ENCODE results near the gene BCKDHB.

Gene BCKDHB

DNA sequence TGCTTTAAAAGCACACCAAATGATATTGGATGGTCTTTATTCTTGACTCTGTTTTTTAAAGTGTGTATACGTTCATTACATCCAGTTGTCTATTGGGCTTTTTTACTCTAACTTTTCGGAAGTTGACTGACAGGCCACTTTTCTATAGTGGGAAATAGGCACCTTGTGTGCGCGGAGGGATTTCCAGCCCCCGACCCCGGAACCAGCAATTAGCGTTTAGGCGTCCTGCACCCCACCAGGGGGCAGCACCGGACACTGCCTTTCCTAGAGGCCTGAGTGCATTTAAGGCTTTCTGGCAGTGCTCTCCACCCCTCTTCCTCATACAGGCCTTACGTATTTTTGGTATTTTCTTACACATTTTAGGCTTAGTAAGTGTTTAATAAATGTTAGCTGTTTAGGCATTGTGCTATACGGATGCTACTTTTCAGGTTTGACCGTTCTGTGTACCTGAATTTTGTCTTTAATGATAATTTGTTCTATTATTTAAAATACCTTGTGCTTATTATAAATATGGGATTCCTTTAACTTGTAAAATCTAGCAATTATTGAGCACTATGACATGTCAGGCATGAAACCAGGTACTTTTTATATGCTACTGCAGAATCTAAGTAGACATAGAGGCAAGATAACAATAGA lies 231.8 kb downstream of the BCKDHB start:
- DNase-seq: peak; percentile 60

DNA sequence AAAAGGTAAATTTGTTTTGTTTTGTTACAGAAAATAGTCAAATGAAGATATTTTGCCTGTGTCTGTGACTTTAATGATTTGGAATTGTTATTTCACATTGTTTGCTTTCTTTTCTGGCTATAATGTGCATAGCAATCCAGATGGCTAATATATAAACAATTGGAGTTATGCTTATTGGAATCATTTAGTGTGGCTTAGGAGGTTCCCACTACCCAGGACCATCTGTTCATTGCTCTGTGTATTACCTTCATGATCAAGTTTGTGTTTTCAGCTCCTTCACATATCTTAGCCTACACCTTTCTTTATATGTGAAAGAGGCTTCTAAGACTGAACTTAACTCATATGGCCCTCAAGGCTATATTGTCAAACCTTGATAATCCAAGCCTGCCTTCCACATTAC lies 232.9 kb downstream of the BCKDHB start:
- no peak for DNase-seq

DNA sequence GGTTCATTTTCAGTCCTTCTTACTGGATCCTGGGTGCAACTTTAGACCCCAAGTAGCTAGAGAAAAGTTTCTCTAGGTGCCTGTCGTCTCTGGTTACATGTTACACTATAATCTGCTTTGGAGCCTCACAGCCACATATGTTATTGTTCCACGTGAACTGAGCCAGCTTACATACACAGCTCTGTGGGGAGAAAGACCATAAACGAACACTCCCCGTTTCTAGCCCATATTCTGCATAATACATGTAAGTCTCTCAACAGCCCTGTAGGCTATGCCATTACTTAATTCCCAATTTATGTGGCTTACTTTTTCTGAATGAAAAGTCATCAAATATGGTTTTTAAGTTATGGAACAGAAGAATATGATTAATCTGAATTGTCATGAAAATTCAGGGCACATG lies 233.8 kb downstream of the BCKDHB start:
- no peak for DNase-seq

DNA sequence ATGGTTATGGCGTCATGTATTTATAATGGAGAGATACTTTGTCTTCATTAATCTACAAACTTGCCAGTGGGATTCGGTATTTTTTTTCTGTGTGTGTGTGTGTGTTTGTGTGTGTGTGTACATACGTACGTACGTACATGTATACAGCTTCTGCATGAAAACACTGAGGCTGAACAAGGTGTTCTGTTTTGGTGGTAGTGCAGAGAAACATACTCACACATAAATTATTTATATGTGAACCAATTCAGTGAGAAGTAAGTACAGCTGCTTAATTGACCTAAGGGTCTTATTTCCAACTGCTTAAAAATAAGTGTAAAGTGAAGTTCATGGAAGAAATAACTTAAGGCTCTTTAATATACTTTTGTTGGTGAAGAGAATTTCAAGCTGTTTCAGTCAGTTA lies 234.2 kb downstream of the BCKDHB start:
- no peak for DNase-seq

DNA sequence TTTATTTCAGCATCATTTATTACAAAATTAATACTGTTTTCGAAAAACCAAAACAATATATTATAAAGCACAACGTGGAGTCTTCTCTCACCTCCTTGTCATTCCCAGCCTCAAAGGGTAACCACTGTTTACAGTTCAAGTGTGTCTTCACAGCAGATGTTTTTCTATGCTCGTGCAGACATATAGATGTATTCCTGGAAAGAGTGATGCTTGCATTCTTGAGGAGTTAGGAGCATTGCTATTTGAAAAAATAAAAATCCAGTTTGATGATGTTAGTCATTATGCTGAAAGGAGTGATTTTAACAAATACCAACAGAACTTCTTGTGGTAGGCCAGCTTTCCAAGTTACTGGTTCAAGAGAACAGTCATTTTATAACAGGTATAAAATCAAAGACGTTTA lies 234.9 kb downstream of the BCKDHB start:
- no peak for DNase-seq

DNA sequence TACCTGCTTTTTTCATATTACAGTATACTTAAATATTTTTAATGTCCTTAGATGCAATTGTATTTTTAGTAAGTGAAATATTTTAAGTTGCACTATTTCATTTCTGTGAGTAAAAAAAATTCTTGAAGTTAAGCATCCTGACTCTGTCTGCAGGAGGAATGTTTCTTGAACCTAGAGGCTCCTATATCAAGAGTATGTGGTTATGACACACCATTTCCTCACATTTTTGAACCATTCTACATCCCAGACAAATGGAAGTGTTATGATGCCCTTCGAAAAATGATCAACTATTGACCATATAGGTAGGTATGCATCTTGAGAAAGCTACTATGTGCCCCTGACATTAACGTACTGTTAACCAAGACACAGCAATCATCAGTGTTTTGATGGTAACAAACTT lies 237.0 kb downstream of the BCKDHB start:
- no peak for DNase-seq

DNA sequence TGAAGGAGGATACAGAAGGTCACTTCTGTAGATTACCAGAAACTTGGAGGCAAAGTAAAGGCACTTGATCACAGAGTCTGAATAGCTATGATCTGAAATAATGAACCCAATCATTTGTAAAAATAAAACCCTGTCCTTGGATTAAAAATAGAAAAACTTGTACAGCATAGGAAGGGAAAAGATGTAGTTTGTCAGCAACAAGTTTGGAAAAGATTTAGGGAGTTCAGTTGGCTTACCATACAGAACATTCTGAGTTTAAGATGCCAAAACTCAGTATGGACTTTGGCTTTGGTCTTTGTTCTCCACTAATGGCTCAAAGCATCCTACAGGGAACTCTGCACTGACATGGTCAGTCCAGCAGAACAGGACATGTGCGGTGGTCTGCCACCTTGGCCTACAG lies 240.6 kb downstream of the BCKDHB start:
- no peak for DNase-seq

DNA sequence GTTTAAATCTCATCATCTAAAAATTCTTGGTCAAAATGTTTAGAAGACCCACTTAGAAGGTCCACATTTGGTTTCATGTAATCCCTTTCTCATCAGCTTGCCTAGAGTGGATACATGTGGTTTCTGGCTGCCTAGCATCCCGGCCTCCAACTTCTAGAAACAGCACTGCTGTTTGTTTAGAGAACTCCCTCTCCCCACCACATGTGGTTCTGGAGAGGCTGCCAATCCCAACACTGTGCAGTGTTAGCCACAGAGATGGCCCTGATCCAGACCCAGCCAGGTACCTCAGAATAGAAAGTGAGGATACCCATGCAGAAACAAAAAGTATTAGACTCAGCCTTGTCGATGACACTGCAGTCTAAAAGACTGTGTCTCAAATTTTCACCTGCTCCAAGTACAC lies 241.8 kb downstream of the BCKDHB start:
- DNase-seq: no peak

DNA sequence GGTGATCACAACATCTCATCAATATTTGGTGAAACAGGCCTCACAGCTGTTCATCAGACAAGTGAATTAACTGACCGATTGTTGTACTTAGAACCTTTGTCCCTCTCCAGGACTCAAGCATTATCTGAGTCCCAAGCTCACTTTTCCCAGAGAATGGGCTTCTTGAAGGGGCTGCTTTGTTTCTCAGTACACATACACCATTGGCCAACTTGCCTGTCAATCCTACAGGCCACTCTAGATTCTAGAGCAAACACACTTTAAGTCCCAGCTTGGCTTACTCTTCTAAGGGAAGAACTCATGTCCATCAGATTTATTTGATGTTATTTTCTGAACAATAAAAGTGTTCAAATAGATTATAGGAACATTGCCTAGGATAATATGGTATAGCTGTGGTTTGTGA lies 249.5 kb downstream of the BCKDHB start:
- no peak for DNase-seq

DNA sequence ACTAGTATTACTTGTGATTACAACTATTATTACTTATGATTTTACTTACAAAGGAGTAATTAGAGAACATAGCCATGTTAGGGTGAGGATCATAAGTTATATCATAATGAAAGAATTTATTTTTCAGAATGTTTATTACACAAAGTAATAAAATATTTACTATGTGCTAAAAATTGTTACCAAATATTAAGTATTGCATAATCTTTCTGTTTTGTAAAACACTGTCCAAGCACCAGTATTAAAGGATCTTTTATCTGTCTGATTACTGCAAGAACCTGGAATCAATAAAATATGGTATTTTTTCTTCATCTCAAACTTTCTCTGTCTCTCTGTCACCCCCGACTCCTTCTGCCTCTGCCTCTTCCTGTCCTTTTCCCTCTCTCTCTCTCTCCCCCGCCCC lies 250.1 kb downstream of the BCKDHB start:
- no peak for DNase-seq

DNA sequence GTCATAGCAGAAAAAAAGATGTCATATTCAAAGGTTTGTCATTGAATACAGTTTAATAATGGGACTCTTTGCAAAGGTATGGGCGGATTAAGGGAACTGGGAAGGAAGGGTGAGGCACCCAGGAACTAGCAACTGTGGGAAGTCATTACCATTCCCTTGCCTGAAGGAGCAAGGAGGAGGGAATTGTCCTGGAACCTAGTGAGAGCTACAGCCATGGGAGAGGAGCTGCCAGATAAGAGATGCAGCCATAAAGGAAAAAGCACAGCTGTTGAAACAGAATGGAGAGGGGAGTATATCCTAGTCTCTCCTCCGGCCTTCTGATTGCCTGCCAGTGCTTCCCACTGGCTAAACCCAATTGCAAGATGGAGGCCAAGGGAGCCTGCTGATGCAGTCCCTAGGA lies 250.6 kb downstream of the BCKDHB start:
- no peak for DNase-seq

DNA sequence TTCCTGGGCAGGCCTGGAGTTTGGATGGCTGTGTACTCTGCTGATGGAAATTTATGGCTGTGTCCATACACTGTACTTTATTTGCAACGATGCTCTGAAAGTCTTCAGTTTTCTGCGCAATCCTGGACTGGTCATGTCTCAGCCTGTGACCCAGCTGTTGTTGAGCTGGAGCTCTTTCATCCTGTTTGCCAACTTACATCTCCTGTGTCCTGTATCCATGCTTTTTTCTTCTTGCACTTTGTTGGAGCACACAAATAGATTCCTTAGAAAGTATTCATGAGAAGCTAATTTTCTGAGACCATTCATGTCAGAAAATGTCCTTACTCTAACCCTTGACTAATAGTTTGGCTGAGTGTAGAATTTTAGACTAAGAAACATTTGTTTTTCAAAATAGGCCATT lies 251.2 kb downstream of the BCKDHB start:
- DNase-seq: no peak

DNA sequence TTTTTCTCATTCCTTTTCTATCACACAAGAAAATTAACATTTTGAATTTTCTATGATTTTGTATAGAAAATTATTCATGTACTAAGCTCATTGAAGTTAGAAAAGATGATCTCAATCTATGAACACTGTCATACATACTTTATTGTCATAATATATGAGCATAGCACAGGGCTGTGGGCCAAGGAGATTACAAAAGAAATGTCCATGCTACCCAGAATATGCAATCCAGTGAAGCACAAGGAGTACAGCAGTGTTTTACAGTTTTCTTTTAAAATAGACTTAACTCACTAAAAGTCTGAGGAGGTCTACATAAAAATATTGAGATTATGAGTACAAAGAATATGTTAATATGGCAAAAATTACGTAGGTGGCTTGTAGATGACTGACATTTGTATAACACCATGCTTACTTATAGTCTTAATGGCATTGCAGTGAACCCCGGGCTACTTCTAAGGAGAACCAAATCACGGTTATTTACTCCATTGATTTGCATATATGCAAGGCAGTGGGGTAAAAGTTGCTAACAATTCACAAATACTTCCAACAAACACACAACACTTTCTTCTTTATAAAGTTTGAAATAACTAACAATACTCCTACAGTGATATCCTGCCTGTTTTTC lies 257.1 kb downstream of the BCKDHB start:
- no peak for DNase-seq

DNA sequence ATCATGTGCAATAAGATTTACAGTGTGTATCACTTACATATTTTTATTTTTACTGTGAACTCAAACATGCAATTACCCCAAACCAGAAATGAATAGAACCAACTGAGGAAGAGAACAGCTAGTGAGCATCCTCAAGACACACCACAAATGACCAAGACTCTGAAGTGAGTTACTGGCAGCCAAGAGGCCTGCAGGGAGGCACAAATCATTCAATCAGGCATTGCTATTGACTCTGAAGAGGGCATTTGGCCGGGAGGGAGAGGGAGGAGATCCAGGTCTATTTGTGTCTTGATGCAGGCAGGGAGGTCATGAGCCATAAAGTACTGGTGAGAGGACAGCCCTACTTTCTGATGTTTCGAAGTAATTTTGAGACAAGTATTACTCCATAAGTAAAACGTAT lies 257.7 kb downstream of the BCKDHB start:
- no peak for DNase-seq

DNA sequence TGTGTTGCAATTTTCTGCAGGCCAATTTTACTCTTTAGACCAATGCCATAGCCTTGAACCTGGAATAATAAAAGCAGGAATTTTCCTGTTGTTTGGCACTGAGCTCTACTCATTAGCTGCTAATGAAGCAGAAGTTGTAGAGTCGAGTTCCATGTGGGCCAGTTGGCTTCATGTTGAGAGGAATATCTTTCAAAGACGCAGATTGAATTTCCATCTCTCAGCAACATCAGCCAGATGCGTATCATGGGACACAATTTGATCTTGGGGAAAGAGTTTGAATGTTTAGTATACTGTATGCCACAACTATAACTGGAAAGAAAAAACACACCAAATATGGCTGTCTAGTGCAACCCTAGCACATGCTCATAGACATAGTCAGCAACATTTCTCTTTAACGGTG lies 259.6 kb downstream of the BCKDHB start:
- DNase-seq: no peak

DNA sequence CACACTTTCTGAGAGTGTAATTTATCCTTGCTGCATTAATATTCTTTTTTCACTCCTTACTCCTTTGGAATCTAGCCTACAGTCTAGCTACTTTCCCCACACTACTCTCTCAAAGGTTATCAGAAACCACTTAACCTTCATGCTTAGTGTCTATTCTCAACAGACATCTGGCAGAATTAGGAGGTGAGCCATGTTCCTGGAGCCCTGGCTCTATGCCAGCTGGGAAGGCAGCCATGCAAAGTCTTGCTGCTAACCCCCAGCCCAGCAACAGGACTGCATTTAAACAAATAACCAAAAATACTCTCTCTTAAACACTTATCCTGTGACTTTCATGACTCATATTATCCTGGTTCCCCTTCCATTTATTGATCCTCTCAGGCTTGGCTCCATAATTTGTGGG lies 260.2 kb downstream of the BCKDHB start:
- DNase-seq: no peak

DNA sequence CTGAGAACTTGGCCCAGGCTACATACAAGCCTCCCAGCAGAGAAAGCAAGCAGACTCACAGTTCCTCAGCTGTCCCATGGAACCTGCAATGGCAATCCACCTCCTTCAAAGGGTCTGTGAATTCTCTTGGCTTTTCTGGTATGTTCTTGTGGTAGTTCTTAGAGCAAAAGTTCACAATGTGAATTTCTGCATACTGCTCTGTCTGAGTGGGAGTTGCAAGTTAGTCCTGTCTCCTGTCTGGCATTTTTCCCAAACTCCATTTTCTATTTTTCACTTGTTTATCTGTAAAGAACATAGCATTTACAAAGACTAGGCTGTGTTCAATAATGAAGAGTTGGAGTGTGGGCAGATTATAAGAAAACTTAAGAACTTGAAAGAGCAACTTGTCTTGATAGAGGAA lies 269.9 kb downstream of the BCKDHB start:
- DNase-seq: no peak

DNA sequence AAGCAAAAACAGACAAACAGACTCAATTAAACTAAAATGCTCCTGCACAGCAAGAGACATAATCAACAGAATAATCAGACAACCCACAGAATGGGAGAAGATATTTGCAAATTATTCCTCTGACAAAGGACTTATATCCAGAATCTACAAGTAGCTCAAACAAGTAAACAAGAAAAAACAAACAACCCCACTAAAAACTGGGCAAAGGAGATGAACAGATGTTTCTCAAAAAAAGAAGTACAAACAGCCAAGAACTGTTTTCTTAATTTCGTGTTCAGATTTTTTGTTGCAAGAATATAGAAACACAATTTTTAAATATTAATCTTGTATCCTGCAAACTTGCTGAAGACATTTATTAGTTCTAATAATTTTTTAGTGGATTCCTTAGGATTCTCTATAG lies 274.1 kb downstream of the BCKDHB start:
- DNase-seq: no peak

DNA sequence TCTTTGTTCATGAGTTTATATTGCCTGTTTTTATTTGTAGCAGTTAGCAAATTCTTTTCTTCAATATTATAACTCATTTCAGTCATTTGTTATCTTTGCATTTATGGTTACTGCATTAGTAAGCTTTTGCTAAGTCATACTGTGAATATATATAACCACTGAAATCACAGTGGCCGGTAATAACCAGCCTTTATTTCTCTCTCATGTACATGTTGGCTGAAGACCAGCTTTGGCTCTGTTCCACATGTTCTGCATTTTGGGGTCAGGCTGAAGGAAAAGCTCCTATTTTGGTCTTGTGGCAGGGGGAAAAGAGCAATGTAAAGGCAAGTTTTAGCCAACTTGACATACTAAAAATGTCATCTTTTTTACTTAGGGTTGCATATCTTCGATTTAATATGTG lies 276.3 kb downstream of the BCKDHB start:
- DNase-seq: no peak

DNA sequence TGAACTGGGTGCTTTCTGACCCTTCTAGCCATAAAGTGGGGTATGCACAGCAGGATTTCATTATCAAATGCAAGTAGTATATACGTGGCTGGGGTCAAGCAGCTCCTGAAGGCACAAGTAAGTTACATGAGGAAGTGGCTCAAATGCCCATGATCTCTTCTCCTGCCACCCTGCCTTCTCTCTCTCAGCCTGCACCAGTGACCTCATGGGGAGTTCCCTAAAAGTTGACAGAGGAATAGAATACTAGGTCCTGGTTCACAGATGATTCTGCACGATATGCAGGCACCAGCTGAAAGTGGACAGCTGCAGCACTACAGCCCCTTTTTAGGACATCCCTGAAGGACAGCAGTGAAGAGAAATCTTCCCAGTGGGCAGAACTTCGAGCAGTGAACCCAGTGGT lies 282.0 kb downstream of the BCKDHB start:
- DNase-seq: no peak
